Choroid plexus epithelial cell (primary cell): ENCODE results near the gene KCNAB1.

ENCODE experiments used
- DNase-seq: peaks from one replicate; pipeline ENCODE4 v3.0.0-alpha.2; 2010; ENCODE audit warnings: low read depth
- H3K4me3 ChIP-seq: 2 replicates; pipeline ENCODE4 v1.5.1; 2011; ENCODE audit warnings: low read depth, mild to moderate bottlenecking, control low read depth, low read length, moderate library complexity
- CTCF ChIP-seq: conservative IDR thresholded peaks from 2 replicates; pipeline ENCODE4 v1.5.1; 2011; ENCODE audit warnings: low read depth, mild to moderate bottlenecking, control low read depth, inconsistent platforms, low read length, moderate library complexity

The KCNAB1 gene

GRCh38 chr3:156311431-156311830, 191.1 kb downstream of the KCNAB1 start:
- no peak for TF ChIP-seq CTCF
- no peak overlapping the region for H3K4me3 ChIP-seq
- DNase-seq: no peak

GRCh38 chr3:156311930-156312329, 191.6 kb downstream of the KCNAB1 start:
- no peak for TF ChIP-seq CTCF
- DNase-seq: no peak
- H3K4me3 ChIP-seq: no peak overlapping the region

- no peak overlapping the region for H3K4me3 ChIP-seq
- no peak for DNase-seq
- no peak for TF ChIP-seq CTCF
Measured at GRCh38 chr3:156316076-156316475, 195.7 kb downstream of the KCNAB1 start.

- no peak overlapping the region for H3K4me3 ChIP-seq
- peak; percentile 43 for DNase-seq
- TF ChIP-seq CTCF: no peak
Measured at GRCh38 chr3:156317462-156318074, 197.2 kb downstream of the KCNAB1 start.

- DNase-seq: no peak
- TF ChIP-seq CTCF: no peak
- H3K4me3 ChIP-seq: no peak overlapping the region
Measured at GRCh38 chr3:156321945-156322344, 201.6 kb downstream of the KCNAB1 start.

GRCh38 chr3:156323466-156323865, 203.1 kb downstream of the KCNAB1 start:
- no peak for TF ChIP-seq CTCF
- H3K4me3 ChIP-seq: no peak overlapping the region
- DNase-seq: peak; percentile 30

- no peak for TF ChIP-seq CTCF
- no peak overlapping the region for H3K4me3 ChIP-seq
- no peak for DNase-seq
Measured at GRCh38 chr3:156330415-156330814, 210.0 kb downstream of the KCNAB1 start.
